Panc1 (cell line): ENCODE measurements around the gene COG7. TPM values are rescaled to one million over a fixed set of nuclear protein-coding genes. Genes with fewer than 3 reads are reported as not detected.

Source experiments
- ATAC-seq: fragments of 200-7000 bp; cut with Tn5 transposase; 2 replicates; pipeline ENCODE4 v1.9.1; 2020; ENCODE audit warnings: mild to moderate bottlenecking, moderate library complexity
- BruUV-seq: library from RNA; stranded (reverse); fragments of 400-500 nt; replicated peaks from 2 replicates; lab custom pipeline; 2021; lab: Mats Ljungman, UMichigan
- CTCF ChIA-PET: fragments of 300-600 bp; sonication (Branson Sonifier 250); formaldehyde crosslinking; loops from one replicate; lab custom pipeline; 2022; ENCODE audit warnings: antibody characterized with exemption; lab: Charles Lee
- POLR2A ChIA-PET: fragments of 300-600 bp; sonication (Branson Sonifier 250); formaldehyde crosslinking; loops from one replicate; lab custom pipeline; 2022; ENCODE audit warnings: antibody characterized with exemption; lab: Charles Lee
- DNase-seq: peaks from one replicate; pipeline ENCODE4 v3.0.0-alpha.2; 2010; ENCODE audit warnings: low read depth, low spot score
- H3K27ac ChIP-seq: 2 replicates; pipeline ENCODE4 v1.5.1; 2011; ENCODE audit warnings: mild to moderate bottlenecking, low read length, inconsistent platforms
- H3K27me3 ChIP-seq: fragments of 200-500 bp; sonication (Bioruptor generic); 2 replicates; pipeline ENCODE4 v1.6.0; 2014; ENCODE audit warnings: low read length, inconsistent platforms; ENCODE audit not compliant: control insufficient read depth, insufficient read depth
- H3K36me3 ChIP-seq: fragments of 200-500 bp; sonication (Bioruptor generic); 2 replicates; pipeline ENCODE4 v1.5.1; 2014; ENCODE audit warnings: inconsistent platforms, mild to moderate bottlenecking, low read length, moderate library complexity; ENCODE audit not compliant: control insufficient read depth, insufficient read depth
- H3K4me1 ChIP-seq: 2 replicates; pipeline ENCODE4 v1.5.1; 2011; ENCODE audit warnings: inconsistent platforms, mild to moderate bottlenecking, low read length, moderate library complexity; ENCODE audit not compliant: control insufficient read depth, insufficient read depth
- H3K4me3 ChIP-seq, 2 experiments: 2 replicates each; pipeline ENCODE4 v1.5.1; 2011 to 2012; ENCODE audit warnings: low read depth in 2 of 2, low read length in 2 of 2, mild to moderate bottlenecking in 2 of 2, inconsistent platforms in 1 of 2, moderate library complexity in 1 of 2
- H3K9me3 ChIP-seq: fragments of 200-500 bp; sonication (Bioruptor generic); 2 replicates; pipeline ENCODE4 v1.5.1; 2014; ENCODE audit warnings: low read depth, mild to moderate bottlenecking, inconsistent platforms, low read length, moderate library complexity; ENCODE audit not compliant: control insufficient read depth, insufficient read depth
- POLR2AphosphoS5 ChIP-seq: IDR thresholded peaks from 2 replicates; pipeline ENCODE4 v1.6.1; 2012; ENCODE audit warnings: mild to moderate bottlenecking, low read depth, low read length, moderate library complexity
- SIN3A ChIP-seq: IDR thresholded peaks from 2 replicates; pipeline ENCODE4 v1.6.1; 2012; ENCODE audit warnings: low read depth, mild to moderate bottlenecking, low read length, moderate library complexity, borderline replicate concordance; ENCODE audit not compliant: insufficient read depth
- TCF7L2 ChIP-seq: IDR thresholded peaks from 2 replicates; pipeline ENCODE4 v1.6.1; 2011; ENCODE audit warnings: mild to moderate bottlenecking, low read depth, low read length, inconsistent platforms
- in situ Hi-C: cut with HindIII; loops from 2 replicates; pipeline ENCODE4 v1.10.0; 2016; ENCODE audit warnings: low sequenced_read_pairs, low pct_unique_long_range_greater_than_20kb
- intact Hi-C: fragments of 100-400 bp; cut with micrococcal nuclease; formaldehyde crosslinking; loops from one replicate; pipeline ENCODE4 v1.10.0; 2022; ENCODE audit not compliant: unreplicated experiment
- total RNA-seq: library from RNA; stranded (reverse); gene quantifications from one replicate; pipeline ENCODE4 v1.2.1, GENCODE V29; 2021; ENCODE audit not compliant: unreplicated experiment
- TF ChIP-seq, protein P1 (sequence below): fragments of 450-650 bp; IDR thresholded peaks from 2 replicates; pipeline ENCODE4 v1.5.1; 2017; ENCODE audit warnings: mild to moderate bottlenecking
- TF ChIP-seq, protein P2 (sequence below), 2 experiments: IDR thresholded peaks; 2 replicates each; pipeline ENCODE4 v1.6.1; 2011 to 2012; ENCODE audit warnings: low read depth in 2 of 2, control low read depth in 1 of 2, low read length in 1 of 2, mild to moderate bottlenecking in 1 of 2, moderate library complexity in 1 of 2; ENCODE audit not compliant: insufficient read depth in 1 of 2

Gene COG7
- total RNA-seq, 1 experiment from 2014 or later = 25.3 TPM

DNA sequence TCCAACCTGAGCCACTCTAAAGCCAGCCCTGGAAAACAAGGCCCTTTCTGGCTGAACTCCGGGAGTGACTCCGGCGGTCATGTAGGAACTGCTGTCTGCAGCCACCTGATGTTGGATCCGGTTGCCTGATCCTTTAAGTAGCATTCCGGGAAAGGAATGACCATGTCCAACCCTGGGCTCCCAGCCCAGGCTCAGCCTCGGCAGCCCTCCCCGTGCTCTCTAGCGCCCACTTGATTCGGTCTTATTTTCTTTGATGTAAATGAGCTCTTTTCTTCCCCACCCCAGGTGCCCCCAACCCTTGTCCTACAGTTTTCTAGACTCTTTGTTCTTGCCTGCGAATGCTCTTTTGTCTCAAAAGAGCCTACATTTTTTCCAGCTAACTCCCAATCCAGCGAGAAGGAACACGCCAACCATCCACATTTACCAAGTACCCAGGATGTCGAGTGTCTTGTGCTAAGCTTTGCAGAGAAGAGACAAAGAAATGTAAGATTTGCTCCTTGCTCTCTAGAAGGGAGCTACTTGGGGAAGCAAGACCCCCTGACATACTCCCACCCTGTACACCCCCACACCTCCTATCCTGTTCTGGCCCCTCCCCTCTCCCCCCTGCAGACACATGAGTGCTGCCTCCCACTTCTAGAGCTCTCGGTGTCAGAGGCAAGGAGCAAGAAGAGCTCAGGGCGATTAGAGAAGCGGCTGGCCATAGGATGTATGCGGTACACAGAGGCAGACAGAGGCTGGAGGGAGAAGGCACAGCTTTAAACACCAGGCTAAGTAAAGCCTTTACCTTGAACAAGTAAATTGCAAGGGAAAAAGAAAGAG is 53.8 kb downstream of the COG7 start:
- Histone ChIP-seq H3K36me3 (peaks cover 6% of the 10 kb centered on the region; the same call in 1 of the 2 replicates), H3K4me3 (no peak overlapping the region), H3K4me1 (peaks cover 9% of the 10 kb centered on the region), H3K9me3 (no peaks in the 10 kb centered on the region), H3K27ac (no peak overlapping the region), H3K27me3 (no peaks in the 10 kb centered on the region)
- no peak for ATAC-seq
- BruUV-seq = no TSS peak
- DNase-seq = no peak
- no peak for TF ChIP-seq TCF7L2
- TF ChIP-seq, protein P1, sequence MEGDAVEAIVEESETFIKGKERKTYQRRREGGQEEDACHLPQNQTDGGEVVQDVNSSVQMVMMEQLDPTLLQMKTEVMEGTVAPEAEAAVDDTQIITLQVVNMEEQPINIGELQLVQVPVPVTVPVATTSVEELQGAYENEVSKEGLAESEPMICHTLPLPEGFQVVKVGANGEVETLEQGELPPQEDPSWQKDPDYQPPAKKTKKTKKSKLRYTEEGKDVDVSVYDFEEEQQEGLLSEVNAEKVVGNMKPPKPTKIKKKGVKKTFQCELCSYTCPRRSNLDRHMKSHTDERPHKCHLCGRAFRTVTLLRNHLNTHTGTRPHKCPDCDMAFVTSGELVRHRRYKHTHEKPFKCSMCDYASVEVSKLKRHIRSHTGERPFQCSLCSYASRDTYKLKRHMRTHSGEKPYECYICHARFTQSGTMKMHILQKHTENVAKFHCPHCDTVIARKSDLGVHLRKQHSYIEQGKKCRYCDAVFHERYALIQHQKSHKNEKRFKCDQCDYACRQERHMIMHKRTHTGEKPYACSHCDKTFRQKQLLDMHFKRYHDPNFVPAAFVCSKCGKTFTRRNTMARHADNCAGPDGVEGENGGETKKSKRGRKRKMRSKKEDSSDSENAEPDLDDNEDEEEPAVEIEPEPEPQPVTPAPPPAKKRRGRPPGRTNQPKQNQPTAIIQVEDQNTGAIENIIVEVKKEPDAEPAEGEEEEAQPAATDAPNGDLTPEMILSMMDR = no peak
- TF ChIP-seq SIN3A = no peak
- no peak for TF ChIP-seq POLR2AphosphoS5
- TF ChIP-seq, protein P2, sequence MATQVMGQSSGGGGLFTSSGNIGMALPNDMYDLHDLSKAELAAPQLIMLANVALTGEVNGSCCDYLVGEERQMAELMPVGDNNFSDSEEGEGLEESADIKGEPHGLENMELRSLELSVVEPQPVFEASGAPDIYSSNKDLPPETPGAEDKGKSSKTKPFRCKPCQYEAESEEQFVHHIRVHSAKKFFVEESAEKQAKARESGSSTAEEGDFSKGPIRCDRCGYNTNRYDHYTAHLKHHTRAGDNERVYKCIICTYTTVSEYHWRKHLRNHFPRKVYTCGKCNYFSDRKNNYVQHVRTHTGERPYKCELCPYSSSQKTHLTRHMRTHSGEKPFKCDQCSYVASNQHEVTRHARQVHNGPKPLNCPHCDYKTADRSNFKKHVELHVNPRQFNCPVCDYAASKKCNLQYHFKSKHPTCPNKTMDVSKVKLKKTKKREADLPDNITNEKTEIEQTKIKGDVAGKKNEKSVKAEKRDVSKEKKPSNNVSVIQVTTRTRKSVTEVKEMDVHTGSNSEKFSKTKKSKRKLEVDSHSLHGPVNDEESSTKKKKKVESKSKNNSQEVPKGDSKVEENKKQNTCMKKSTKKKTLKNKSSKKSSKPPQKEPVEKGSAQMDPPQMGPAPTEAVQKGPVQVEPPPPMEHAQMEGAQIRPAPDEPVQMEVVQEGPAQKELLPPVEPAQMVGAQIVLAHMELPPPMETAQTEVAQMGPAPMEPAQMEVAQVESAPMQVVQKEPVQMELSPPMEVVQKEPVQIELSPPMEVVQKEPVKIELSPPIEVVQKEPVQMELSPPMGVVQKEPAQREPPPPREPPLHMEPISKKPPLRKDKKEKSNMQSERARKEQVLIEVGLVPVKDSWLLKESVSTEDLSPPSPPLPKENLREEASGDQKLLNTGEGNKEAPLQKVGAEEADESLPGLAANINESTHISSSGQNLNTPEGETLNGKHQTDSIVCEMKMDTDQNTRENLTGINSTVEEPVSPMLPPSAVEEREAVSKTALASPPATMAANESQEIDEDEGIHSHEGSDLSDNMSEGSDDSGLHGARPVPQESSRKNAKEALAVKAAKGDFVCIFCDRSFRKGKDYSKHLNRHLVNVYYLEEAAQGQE (IDR thresholded peaks at IDR 0.05; ENCODE audit: insufficient read depth in 1 of 2, low read depth in 2 of 2, low read length in 1 of 2) = no peak
- ChIA-PET CTCF (no interaction called here), POLR2A (no interaction called here)
- intact Hi-C loops (no loop called here), in situ Hi-C loops (no loop called here)

DNA sequence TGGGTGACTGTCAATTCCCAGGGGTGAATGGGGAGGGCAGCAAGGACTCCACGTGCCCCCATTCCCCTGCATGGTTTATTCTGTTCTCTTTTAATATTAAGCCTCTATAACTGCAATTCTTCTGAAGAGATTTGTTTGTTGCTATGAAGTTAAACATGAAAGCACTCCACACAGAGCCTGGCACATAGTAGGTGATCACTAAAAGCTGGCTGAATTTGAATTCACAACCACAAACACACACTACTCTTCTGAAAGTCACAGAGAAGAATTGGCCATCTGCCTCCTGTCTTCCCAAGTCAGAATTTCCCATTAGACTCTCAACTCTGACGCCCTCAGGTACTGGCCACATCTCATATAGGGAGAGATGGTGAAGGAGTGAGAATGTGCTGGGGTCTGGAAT is 55.5 kb downstream of the COG7 start:
- ChIA-PET CTCF (no interaction called here), POLR2A (no interaction called here)
- Histone ChIP-seq H3K27me3 (no peaks in the 10 kb centered on the region), H3K36me3 (peaks cover 6% of the 10 kb centered on the region; the same call in 1 of the 2 replicates), H3K27ac (no peak overlapping the region), H3K4me3 (no peak overlapping the region), H3K9me3 (no peaks in the 10 kb centered on the region), H3K4me1 (no peaks in the 10 kb centered on the region)
- no peak for ATAC-seq
- in situ Hi-C loops (no loop called here), intact Hi-C loops (no loop called here)
- DNase-seq = no peak
- TF ChIP-seq TCF7L2 (no peak), SIN3A (no peak), POLR2AphosphoS5 (no peak)
- TF ChIP-seq, protein P1 = no peak
- TF ChIP-seq, protein P2 (IDR thresholded peaks at IDR 0.05; ENCODE audit: insufficient read depth in 1 of 2, low read depth in 2 of 2, low read length in 1 of 2) = no peak
- no TSS peak for BruUV-seq
